Breast epithelium (tissue), 3 donors: ENCODE measurements around the gene ASB18.

Experiments used
- POLR2A ChIP-seq: fragments of 450-650 bp; IDR thresholded peaks from one replicate; pipeline ENCODE4 v1.6.1; 2016; ENCODE audit warnings: antibody characterized with exemption, mild to moderate bottlenecking, moderate library complexity
- POLR2AphosphoS5 ChIP-seq, 3 donors: sonication (generic); formaldehyde crosslinking; IDR thresholded peaks; one replicate each; pipeline ENCODE4 v1.6.1; 2017; ENCODE audit warnings: antibody characterized with exemption in 3 of 3
- TF ChIP-seq, protein P1 (sequence below), 3 donors: fragments of 450-650 bp; IDR thresholded peaks; one replicate each; pipeline ENCODE4 v1.5.1; 2016 to 2017; ENCODE audit warnings: antibody characterized with exemption in 3 of 3, mild to moderate bottlenecking in 3 of 3, moderate library complexity in 3 of 3

DNA sequence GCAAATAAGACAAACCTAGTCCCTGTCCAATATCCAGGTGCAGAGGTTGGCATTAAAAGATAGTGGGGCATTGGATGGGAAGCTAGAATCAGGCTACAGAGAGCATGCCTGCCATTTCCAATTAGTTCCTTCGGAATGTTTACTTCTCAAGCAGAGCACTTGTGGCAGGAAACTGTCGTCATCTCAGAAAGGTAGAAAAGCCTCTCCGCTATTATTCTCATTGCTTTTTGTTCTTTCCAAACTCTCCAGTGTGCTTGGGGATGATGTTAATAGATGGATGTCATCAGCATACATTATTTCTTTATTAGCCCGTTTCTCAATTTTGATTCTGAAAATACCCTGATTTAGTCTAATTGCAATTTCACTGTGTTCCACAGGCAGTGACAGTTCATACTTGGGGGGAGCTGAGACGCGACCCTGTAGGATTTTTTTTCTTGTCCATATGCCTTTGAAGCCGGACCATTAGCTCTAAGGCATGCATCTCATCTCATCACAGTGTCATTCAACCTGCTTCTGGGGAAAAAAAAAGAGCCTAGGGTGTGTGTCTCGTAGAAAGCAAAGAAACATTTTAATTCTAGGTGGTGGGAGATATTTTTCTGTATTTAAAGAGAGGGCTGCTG lies 7.7 kb downstream of the ASB18 start:
- TF ChIP-seq, protein P1, sequence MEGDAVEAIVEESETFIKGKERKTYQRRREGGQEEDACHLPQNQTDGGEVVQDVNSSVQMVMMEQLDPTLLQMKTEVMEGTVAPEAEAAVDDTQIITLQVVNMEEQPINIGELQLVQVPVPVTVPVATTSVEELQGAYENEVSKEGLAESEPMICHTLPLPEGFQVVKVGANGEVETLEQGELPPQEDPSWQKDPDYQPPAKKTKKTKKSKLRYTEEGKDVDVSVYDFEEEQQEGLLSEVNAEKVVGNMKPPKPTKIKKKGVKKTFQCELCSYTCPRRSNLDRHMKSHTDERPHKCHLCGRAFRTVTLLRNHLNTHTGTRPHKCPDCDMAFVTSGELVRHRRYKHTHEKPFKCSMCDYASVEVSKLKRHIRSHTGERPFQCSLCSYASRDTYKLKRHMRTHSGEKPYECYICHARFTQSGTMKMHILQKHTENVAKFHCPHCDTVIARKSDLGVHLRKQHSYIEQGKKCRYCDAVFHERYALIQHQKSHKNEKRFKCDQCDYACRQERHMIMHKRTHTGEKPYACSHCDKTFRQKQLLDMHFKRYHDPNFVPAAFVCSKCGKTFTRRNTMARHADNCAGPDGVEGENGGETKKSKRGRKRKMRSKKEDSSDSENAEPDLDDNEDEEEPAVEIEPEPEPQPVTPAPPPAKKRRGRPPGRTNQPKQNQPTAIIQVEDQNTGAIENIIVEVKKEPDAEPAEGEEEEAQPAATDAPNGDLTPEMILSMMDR (IDR thresholded peaks at IDR 0.05): no peak
- TF ChIP-seq POLR2AphosphoS5 (IDR thresholded peaks at IDR 0.05) (no peak), POLR2A (no peak)
